ENCODE measurements around the gene SOX13. TPM values are rescaled to one million over a fixed set of nuclear protein-coding genes. Genes with fewer than 3 reads are reported as not detected.
"Not testable (repeated sequence)": the region's sequence is repeated elsewhere in the genome, so short reads cannot be mapped to it uniquely, and the experiment has no call there.

SOX13 gene
- total and polyA plus RNA-seq, 3 donors from 2014 or later, result 17.8 to 33.4 (median 29.1) TPM

- WGBS, 2 donors, result 77 to 81% methylated on average over 3 to 4 of the region's 8 CpGs
- Histone ChIP-seq H3K27me3 (no peaks in the 10 kb centered on the region), H3K4me1 (peaks cover 9% of the 10 kb centered on the region), H3K9me3 (no peaks in the 10 kb centered on the region), H3K4me3 (no peak overlapping the region), H3K36me3 (ENCODE audit: low read depth, missing control alignments) (no peaks in the 10 kb centered on the region), H3K27ac (no peak overlapping the region)
- TF ChIP-seq CTCF (IDR thresholded peaks at IDR 0.05), result no peak
- no peak for TF ChIP-seq POLR2A (IDR thresholded peaks at IDR 0.05)
- intact Hi-C loops (cut with DNase I; ENCODE audit: low total_unique reads), result no loop called here
- DNase-seq, result no peak
Observed at GRCh38 chr1:204045430-204045829, 27.5 kb upstream of the SOX13 start.

- intact Hi-C loops (cut with DNase I; ENCODE audit: low total_unique reads), result no loop called here
- 90 to 96% methylated on average over 5 of the region's 5 CpGs for WGBS, 2 donors
Observed at GRCh38 chr1:204046346-204046745, 26.6 kb upstream of the SOX13 start.

GRCh38 chr1:204048796-204049195, 24.1 kb upstream of the SOX13 start:
- H3K4me1 ChIP-seq; H3K36me3 ChIP-seq (ENCODE audit: low read depth, missing control alignments); H3K27me3 ChIP-seq; H3K27ac ChIP-seq; DNase-seq; H3K4me3 ChIP-seq; intact Hi-C loops (cut with DNase I; ENCODE audit: low total_unique reads); H3K9me3 ChIP-seq: not testable (repeated sequence)
- WGBS, 2 donors, result 67 to 84% methylated on average over 3 of the region's 3 CpGs

More at GRCh38 chr1:204046346-204046745, 26.6 kb upstream of the SOX13 start:
- H3K36me3 ChIP-seq (ENCODE audit: low read depth, missing control alignments), result no peaks in the 10 kb centered on the region
- no peaks in the 10 kb centered on the region for H3K27me3 ChIP-seq
- no peak overlapping the region for H3K4me3 ChIP-seq
- no peaks in the 10 kb centered on the region for H3K9me3 ChIP-seq
- DNase-seq, result no peak
- no peak overlapping the region for H3K27ac ChIP-seq
- TF ChIP-seq POLR2A (IDR thresholded peaks at IDR 0.05) (no peak), CTCF (IDR thresholded peaks at IDR 0.05) (no peak)
- peaks cover 3% of the 10 kb centered on the region for H3K4me1 ChIP-seq

- TF ChIP-seq POLR2A (IDR thresholded peaks at IDR 0.05) (no peak), CTCF (IDR thresholded peaks at IDR 0.05) (no peak)
- no peak for DNase-seq
- Histone ChIP-seq H3K27ac (no peak overlapping the region), H3K27me3 (no peaks in the 10 kb centered on the region), H3K9me3 (no peaks in the 10 kb centered on the region), H3K4me1 (no peaks in the 10 kb centered on the region), H3K4me3 (no peak overlapping the region), H3K36me3 (ENCODE audit: low read depth, missing control alignments) (no peaks in the 10 kb centered on the region)
- intact Hi-C loops (cut with DNase I; ENCODE audit: low total_unique reads), result no loop called here
- 82 to 86% methylated on average over 5 of the region's 5 CpGs for WGBS, 2 donors
Observed at GRCh38 chr1:204051258-204051657, 21.7 kb upstream of the SOX13 start.

- H3K9me3 ChIP-seq, result no peaks in the 10 kb centered on the region
- intact Hi-C loops (cut with DNase I; ENCODE audit: low total_unique reads), result no loop called here
- no peaks in the 10 kb centered on the region for H3K27me3 ChIP-seq
- H3K4me1 ChIP-seq, result no peaks in the 10 kb centered on the region
- DNase-seq, result no peak
- H3K27ac ChIP-seq, result no peak overlapping the region
- TF ChIP-seq CTCF (IDR thresholded peaks at IDR 0.05) (no peak), POLR2A (IDR thresholded peaks at IDR 0.05) (no peak)
- H3K36me3 ChIP-seq (ENCODE audit: low read depth, missing control alignments), result no peaks in the 10 kb centered on the region
- no peak overlapping the region for H3K4me3 ChIP-seq
Observed at GRCh38 chr1:204051718-204052117, 21.2 kb upstream of the SOX13 start.
